ENCODE data around the gene XYLT1.

- TF ChIP-seq CTCF (IDR thresholded peaks at IDR 0.05; ENCODE audit: low read depth, low read length) (no peak), EZH2phosphoT487 (IDR thresholded peaks at IDR 0.05; ENCODE audit: low read depth) (no peak)
Observed at GRCh38 chr16:17082095-17082882, 388.5 kb downstream of the XYLT1 start.

All from OCI-LY3 (cell line).